Activated CD4-positive, alpha-beta T cell treated with anti-CD3 and anti-CD28 coated beads for 24 hours (primary cell): ENCODE data around the gene NRIP1.

Experiments used
- DNase-seq, 2 donors: peaks; one replicate each; pipeline ENCODE4 v3.0.0-alpha.2; 2020; ENCODE audit warnings: low read depth in 2 of 2

Gene NRIP1

GRCh38 chr21:14916676-14917141 is 148.1 kb downstream of the NRIP1 start:
- DNase-seq, result no peak

GRCh38 chr21:14913638-14914037 is 151.2 kb downstream of the NRIP1 start:
- no peak for DNase-seq

GRCh38 chr21:14911351-14911750 is 153.4 kb downstream of the NRIP1 start:
- DNase-seq, result no peak
